Peyer's patch (tissue), 4 donors: Measurements from ENCODE around the gene DBNDD2. TPM values are rescaled to one million over a fixed set of nuclear protein-coding genes. Genes with fewer than 3 reads are reported as not detected.

ENCODE experiments used
- DNase-seq, 3 donors: peaks; one replicate each; pipeline ENCODE4 v3.0.0-alpha.2; 2017 to 2019
- H3K27ac ChIP-seq, 4 donors: fragments of 200-600 bp; sonication (generic); one replicate each; pipeline ENCODE4 v1.5.1; 2016 to 2019
- H3K27me3 ChIP-seq, 2 donors: fragments of 200-600 bp; sonication (generic); one replicate each; pipeline ENCODE4 v1.5.1; 2019
- H3K36me3 ChIP-seq, 3 donors: fragments of 200-600 bp; sonication (generic); one replicate each; pipeline ENCODE4 v1.5.1; 2016 to 2019
- H3K4me1 ChIP-seq, 4 donors: fragments of 200-600 bp; sonication (generic); one replicate each; pipeline ENCODE4 v1.5.1; 2016 to 2019
- H3K4me3 ChIP-seq, 4 donors: fragments of 200-600 bp; sonication (generic); 1 replicate in 3 of 4; 2 replicates in 1 of 4; pipeline ENCODE4 v1.5.1; 2016 to 2019; ENCODE audit warnings: mild to moderate bottlenecking in 1 of 4
- H3K9me3 ChIP-seq, 4 donors: fragments of 200-600 bp; sonication (generic); one replicate each; pipeline ENCODE4 v1.5.1; 2016 to 2019; ENCODE audit warnings: mild to moderate bottlenecking in 1 of 4
- CTCF ChIP-seq, 6 experiments: fragments of 450-650 bp in 4 of 6; fragments of 200-600 bp in 2 of 6; sonication (generic) in 1 of 6; IDR thresholded peaks; one replicate each; pipeline ENCODE4 v1.5.1; 2017 to 2019; ENCODE audit warnings: antibody characterized with exemption in 6 of 6, mild to moderate bottlenecking in 3 of 6, moderate library complexity in 1 of 6
- POLR2A ChIP-seq, 2 donors: fragments of 450-650 bp; IDR thresholded peaks; one replicate each; pipeline ENCODE4 v1.5.1; 2017; ENCODE audit warnings: antibody characterized with exemption in 2 of 2, mild to moderate bottlenecking in 2 of 2, moderate library complexity in 2 of 2
- total RNA-seq, 4 donors: library from RNA; depleted of rRNA; stranded (reverse); fragments of >200 nt; gene quantifications; one replicate each; pipeline ENCODE4 v1.1.0, GENCODE V29; 2016

DBNDD2 gene
- total RNA-seq = 10 to 100 TPM; 62.7 to 75.2 (median 68.0) TPM

GRCh38 chr20:45407783-45408645, at the start of gene DBNDD2:
Gene DBNDD2, plus strand, starts transcription at chr20:45408289. Its CDS starts 179 bp downstream, at chr20:45408468.
- H3K4me3 ChIP-seq = peak within 1 kb of the TSS; percentile 70 to 89 (median 85)
- no peak for TF ChIP-seq CTCF (IDR thresholded peaks at IDR 0.05)
- TF ChIP-seq POLR2A (IDR thresholded peaks at IDR 0.05) = no peak
- H3K27me3 ChIP-seq = no peaks in the 10 kb centered on the region
- peaks cover 0 to 37% (median 2%) of the 10 kb centered on the region in 4 donors for H3K4me1 ChIP-seq
- H3K27ac ChIP-seq = peak within 1 kb of the TSS; percentile 73 to 92 (median 82)
- no peak for DNase-seq
- peaks cover 0 to 15% (median 0%) of the 10 kb centered on the region in 3 donors for H3K36me3 ChIP-seq
- H3K9me3 ChIP-seq = no peaks in the 10 kb centered on the region

- H3K4me1 ChIP-seq = peaks cover 0 to 51% (median 3%) of the 10 kb centered on the region in 4 donors
- peak overlapping the region; percentile 8 to 80 (median 64) for H3K27ac ChIP-seq
- no peaks in the 10 kb centered on the region for H3K9me3 ChIP-seq
- TF ChIP-seq POLR2A (IDR thresholded peaks at IDR 0.05) = no peak
- no peak for TF ChIP-seq CTCF (IDR thresholded peaks at IDR 0.05)
- H3K36me3 ChIP-seq = no peaks in the 10 kb centered on the region
- no peaks in the 10 kb centered on the region for H3K27me3 ChIP-seq
- DNase-seq = no peak
- no peak overlapping the region for H3K4me3 ChIP-seq
These were observed 49.1 kb upstream of the DBNDD2 start for GRCh38 chr20:45359069-45359405.

- no peak overlapping the region for H3K4me3 ChIP-seq
- peaks cover 0 to 53% (median 4%) of the 10 kb centered on the region in 4 donors for H3K4me1 ChIP-seq
These were observed 48.5 kb upstream of the DBNDD2 start for GRCh38 chr20:45359406-45360148.

GRCh38 chr20:45361793-45362192, 46.3 kb upstream of the DBNDD2 start:
- H3K4me1 ChIP-seq = peaks cover 0 to 53% (median 7%) of the 10 kb centered on the region in 4 donors

More at GRCh38 chr20:45359406-45360148, 48.5 kb upstream of the DBNDD2 start:
- H3K27me3 ChIP-seq = no peaks in the 10 kb centered on the region
- peak in 1 of 3 donors; percentile 56 for DNase-seq
- H3K9me3 ChIP-seq = no peaks in the 10 kb centered on the region
- TF ChIP-seq CTCF (IDR thresholded peaks at IDR 0.05) (no peak), POLR2A (IDR thresholded peaks at IDR 0.05) (no peak)
- no peaks in the 10 kb centered on the region for H3K36me3 ChIP-seq
- H3K27ac ChIP-seq = peak overlapping the region; percentile 8 to 80 (median 64)

More at GRCh38 chr20:45361793-45362192, 46.3 kb upstream of the DBNDD2 start:
- H3K4me3 ChIP-seq = no peak overlapping the region
- no peak for DNase-seq
- no peaks in the 10 kb centered on the region for H3K27me3 ChIP-seq
- H3K27ac ChIP-seq = peak overlapping the region in 1 of 4 donors; percentile 98
- TF ChIP-seq CTCF (IDR thresholded peaks at IDR 0.05) = no peak
- TF ChIP-seq POLR2A (IDR thresholded peaks at IDR 0.05) = no peak
- H3K9me3 ChIP-seq = no peaks in the 10 kb centered on the region
- H3K36me3 ChIP-seq = peaks cover 0 to 15% (median 0%) of the 10 kb centered on the region in 3 donors
